Measurements from ENCODE around the gene RPS2.

DNA sequence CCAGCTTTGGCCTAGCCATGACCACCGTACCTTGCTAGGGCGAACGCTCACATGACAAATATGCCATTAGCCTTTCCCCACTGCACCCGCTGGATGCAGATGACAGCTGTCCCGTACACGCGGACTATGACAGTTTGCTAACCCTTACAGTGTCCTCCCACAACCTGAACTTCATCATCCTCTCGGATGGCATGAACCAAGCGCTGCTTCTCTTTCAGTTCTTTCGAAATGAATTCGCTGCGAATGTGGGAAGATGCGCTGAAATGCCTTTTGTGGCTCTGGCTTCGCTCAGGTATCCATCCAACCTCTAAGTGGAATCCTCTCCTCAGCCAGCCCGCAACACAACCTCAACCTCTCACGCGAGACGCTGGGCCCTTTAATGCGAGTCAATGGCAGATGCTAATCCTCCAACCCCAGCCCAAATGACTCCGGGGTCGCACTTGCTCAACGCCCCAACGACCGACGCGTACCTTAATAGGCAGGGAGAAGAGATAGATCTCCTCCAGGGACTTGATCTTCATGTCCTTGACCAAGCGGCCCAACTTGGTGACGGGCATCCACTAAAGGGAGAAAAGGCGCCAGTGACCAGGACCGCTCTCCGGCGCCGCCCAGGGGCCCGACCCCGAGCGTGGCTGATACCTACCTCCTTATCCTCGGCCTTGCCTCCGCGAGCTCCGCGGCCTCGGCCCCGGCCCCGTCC is 670 bp downstream of the RPS2 start:
- TF ChIP-seq, protein P1, sequence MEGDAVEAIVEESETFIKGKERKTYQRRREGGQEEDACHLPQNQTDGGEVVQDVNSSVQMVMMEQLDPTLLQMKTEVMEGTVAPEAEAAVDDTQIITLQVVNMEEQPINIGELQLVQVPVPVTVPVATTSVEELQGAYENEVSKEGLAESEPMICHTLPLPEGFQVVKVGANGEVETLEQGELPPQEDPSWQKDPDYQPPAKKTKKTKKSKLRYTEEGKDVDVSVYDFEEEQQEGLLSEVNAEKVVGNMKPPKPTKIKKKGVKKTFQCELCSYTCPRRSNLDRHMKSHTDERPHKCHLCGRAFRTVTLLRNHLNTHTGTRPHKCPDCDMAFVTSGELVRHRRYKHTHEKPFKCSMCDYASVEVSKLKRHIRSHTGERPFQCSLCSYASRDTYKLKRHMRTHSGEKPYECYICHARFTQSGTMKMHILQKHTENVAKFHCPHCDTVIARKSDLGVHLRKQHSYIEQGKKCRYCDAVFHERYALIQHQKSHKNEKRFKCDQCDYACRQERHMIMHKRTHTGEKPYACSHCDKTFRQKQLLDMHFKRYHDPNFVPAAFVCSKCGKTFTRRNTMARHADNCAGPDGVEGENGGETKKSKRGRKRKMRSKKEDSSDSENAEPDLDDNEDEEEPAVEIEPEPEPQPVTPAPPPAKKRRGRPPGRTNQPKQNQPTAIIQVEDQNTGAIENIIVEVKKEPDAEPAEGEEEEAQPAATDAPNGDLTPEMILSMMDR (IDR thresholded peaks at IDR 0.05; ENCODE audit: insufficient read depth, low read length, poor library complexity, severe bottlenecking): no peak
- TF ChIP-seq EZH2phosphoT487 (conservative IDR thresholded peaks at IDR 0.05; ENCODE audit: low read length): no peak
